HG02943 (cell line): ENCODE results near the gene TEF.
"Not testable (repeated sequence)": the region's sequence is repeated elsewhere in the genome, so short reads cannot be mapped to it uniquely, and the experiment has no call there.

Source experiments
- ATAC-seq: cut with Tn5 transposase; IDR thresholded peaks from one replicate; pipeline ENCODE4 v1.9.1; 2021; ENCODE audit warnings: mild to moderate bottlenecking, low read depth, moderate library complexity; ENCODE audit not compliant: unreplicated experiment

Gene TEF

DNA sequence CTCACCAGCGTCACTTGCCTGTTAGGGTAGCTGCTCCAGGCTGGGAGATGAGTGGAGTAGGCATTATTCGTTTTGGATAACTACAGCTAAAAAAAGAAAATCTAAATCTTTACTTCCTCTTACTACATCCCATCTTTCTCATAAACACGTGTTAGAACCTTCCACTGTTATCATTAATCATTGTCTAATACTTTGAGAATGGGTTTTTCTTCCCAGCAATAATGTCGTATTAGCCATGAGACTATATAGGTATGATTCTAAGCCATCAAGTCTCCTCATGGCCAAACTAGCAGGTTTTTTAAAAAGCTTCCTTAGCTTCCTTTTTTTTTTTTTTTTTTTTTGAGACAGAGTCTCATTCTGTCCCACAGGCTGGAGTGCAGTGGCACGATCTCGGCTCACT, 3.9 kb upstream of the TEF start:
- no peak for ATAC-seq

DNA sequence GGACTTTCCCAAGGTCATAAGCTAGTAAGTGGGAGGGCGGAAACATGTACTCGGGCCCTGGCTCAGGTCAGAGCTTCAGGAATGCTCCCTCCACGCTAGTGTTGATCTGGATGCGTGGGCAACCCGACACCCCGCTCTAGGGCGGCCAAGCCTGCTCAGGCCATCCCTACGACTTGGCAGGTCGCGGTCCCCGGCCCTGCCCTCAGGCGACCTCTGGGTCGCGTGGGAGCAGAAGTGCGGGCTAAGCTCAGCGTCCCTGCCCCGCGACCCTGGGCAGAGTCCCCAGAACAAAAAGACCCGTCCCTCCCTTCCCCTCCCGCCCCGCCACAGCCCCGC, 781 bp upstream of the TEF start:
- peak; percentile 8 for ATAC-seq

DNA sequence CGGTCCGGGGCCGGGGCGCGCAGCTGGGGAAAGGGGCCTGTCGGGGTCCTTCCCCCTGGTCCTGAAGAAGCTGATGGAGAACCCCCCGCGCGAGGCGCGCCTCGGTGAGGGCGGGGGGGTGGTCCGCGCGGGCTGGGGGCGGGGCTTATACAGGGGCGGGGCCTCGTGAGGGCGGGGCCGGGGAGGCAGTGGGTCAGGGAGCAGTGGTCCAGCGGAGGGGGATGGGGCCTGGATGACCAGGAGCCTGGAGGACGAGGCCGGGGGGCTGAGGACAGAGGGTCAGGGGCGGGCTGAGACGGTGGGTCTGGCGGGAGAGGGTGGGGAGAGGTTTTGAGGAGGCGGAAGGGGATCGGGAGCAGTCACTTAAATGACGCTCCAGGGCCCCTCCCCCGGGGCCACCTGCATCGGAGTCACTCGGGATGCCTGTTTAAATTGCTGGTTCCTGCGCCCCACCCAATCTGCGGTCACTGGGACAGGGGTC, 396 bp downstream of the TEF start:
- ATAC-seq, result peak; percentile 25

DNA sequence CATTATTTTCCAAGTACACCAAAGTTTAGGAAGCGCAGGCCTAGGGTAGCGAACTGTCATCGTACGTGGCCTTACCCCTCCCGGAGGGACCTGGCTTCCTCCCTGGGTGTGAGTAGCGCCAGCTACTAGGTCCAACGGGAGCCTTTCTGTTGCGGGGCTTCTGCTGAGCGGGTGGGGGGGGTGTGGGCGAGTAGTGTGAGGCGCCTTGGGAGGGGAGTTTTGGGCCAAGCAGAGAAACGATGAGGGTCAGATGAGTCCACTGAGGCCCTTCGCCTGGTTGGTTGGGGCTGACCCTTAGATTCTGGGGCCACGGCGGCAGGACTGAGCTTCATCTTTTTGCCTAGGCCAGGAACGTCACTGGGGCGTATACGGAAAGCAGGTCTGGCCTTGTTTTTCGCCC, 868 bp downstream of the TEF start:
- no peak for ATAC-seq

DNA sequence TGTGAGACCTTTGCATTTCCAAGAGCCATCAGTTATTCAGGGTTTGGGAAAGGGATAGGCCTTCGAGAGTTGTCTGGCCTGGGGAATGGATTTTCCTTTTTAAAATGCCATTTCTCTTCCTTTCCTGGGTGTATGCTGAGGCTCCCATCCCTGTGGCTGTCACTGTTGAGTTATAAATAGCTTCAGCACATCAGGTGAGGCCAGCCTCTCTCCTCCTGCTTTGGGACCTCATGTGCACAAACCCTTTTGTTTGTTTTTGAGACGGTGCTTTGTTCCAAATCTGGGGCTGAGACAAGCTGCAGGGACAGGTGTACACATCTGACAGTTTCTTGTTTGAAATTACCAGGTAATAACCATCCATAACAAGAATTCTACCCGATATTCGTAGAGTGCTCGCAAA, 1.3 kb downstream of the TEF start:
- ATAC-seq, result no peak

DNA sequence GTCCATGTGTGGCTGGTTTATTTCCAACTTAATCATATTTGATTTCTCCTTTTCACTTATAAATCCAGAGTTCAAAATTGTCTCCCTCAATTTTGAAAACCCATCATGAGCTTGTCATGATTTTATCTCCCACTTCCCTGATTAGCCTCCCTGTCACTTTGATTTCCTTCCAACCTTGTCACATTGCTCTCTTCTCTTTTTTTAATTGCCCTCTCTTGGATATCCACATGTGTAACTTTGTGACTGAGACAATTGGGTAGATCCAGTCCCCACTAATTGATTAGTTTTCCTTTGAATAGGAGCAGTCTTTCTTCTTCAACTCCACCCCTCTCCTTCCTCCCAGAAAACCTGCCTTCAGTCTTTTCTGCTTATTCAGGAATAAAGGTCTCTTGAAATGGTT, 2.4 kb downstream of the TEF start:
- ATAC-seq, result no peak

DNA sequence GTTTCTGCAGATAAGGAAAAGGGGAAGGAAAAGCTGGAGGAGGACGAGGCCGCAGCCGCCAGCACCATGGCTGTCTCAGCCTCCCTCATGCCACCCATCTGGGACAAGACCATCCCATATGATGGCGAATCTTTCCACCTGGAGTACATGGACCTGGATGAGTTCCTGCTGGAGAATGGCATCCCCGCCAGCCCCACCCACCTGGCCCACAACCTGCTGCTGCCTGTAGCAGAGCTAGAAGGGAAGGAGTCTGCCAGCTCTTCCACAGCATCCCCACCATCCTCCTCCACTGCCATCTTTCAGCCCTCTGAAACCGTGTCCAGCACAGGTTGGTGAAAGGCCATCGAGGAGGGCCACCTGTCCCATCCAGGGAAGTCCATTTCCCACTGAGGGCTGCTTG, 5.6 kb downstream of the TEF start:
- ATAC-seq, result no peak

DNA sequence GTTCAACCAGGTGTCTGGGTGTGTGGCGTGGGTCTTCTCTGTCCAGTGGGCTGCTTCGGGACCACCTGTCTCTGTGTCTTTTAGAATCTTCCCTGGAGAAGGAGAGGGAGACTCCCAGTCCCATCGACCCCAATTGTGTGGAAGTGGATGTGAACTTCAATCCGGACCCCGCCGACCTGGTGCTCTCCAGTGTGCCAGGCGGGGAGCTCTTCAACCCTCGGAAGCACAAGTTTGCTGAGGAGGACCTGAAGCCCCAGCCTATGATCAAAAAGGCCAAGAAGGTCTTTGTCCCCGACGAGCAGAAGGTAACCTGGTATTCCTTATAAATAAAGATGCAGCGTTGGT, 12.2 kb downstream of the TEF start:
- no peak for ATAC-seq

DNA sequence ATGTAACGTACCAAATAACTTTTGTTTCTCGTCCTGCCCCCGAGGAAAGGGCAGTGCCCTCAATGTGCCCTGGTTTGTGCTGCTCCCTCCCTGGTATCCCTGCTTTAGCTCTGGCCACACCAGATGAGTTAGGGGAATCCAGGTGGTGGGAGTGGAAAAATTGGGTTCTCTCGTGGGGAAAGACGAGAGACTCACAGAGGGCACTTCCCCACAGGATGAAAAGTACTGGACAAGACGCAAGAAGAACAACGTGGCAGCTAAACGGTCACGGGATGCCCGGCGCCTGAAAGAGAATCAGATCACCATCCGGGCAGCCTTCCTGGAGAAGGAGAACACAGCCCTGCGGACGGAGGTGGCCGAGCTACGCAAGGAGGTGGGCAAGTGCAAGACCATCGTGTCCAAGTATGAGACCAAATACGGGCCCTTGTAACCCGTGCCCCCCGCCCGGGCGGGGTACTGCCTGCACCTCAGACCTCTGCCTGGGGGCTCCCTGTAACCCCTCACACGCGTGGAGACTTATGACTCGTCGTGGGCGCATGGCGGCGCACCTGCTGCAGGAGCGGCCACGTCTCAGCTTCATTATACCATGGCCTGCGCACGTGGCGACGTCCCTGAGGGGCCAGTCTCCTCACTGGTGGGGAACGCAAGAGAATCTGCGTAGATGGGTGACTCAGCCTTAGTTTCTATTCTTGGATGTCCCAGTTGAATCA, 13.9 kb downstream of the TEF start:
- no peak for ATAC-seq

DNA sequence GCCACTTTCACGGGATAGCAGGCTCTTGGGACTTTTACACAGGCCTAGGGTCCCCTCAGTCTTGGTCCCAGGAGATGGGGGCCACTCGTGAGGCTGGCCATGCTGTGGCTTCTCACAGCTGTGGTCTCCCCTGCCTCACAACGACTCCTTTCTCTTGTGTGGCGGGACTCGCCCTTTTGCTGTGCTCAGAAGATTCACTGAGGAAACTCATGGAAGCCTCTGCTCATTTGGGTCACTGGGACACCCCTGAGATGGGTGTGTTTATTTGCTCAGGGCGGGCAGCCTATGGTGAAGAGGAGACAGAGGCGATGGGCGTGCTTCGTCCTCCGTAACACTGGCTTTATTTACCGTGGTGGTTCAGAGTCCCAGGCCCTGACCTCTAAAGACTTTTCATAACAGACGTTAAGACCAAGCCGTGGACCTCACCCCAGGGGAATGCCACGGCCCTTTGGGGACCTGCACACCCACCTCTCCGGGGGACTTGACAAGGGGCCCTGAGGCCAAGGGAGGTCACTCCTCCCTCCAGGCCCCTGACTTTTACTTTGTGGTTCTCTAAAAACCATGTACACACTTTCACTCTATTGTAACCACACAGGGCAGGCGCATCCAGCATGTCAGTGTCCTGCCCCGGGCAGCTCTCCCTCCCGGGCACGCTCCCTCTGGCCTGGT, 15.5 kb downstream of the TEF start:
- ATAC-seq, result no peak

DNA sequence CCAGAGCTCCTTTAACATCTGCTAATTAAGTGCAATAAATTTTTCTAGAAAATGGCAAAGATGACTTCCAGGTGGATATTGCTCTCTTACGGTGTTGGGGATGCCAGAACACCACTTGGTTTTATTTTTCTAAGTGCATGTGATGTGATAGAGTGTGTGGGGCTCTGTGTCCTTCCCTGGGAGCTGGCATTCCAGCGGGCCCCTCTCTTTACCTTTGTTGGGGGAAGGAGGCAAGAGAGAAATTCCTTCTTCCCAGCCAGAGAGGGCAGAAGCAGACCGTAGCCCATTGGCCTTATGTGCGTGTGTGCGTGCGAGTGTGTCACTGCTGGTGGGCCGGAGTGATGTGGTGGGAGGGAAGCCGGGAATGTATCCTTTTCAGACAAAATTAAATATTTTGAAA, 17.2 kb downstream of the TEF start:
- ATAC-seq, result no peak

DNA sequence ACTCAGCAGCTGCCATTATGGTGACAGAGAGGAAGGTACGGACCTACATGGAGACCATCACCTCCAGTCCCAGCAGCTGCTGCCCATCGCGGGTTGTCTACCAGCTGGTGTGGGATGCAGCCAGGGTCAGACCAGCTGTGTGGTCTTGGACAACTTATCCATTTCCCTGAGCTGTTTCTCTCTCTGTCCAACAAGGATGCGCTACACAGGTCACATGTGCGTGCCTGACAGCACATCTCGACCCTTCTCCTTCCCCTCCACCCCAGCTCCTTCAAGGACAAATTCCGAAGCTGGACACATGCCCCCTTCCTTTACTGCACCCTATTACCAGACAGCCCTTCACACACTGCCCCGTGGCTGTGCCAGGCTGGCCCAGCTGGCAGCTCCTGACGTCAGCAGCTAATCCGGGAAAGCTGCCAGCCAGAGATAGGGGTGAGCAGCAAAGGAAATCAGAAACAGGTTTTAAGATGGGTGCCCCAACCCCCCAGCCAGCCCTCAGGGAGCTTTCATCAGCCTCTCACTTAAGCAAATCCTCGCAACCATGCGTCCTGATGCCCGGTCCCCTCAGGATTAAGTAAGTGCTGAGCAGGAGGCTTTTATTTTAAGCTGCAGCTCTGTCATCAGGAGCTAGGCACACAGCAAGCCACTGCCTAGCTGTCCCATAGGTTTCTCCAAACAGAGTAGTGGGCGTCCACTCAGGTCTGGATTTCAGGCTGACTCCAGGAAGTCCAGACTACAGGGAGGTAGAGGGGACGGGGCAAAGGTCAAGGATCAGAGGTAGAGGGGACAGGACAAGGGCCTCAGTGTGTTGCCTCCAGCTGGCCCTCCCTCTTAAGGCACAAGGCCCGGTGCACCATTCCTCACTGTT, 20.3 kb downstream of the TEF start:
- no peak for ATAC-seq

DNA sequence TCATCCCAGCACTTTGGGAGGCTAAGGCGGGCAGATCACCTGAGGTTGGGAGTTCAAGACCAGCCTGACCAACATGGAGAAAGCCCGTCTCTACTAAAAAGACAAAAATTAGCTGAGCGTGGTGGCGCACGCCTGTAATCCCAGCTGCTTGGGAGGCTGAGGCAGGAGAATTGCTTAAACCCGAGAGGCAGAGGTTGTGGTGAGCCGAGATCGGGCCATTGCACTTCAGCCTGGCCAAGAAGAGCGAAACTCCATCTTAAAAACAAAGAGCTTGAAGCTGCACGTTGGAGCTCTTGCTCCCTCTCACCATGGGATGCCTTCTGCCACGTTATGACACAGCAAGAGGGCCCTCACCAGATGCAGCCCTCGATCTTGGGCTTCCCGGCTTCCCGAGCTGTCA, 21.1 kb downstream of the TEF start:
- ATAC-seq, result not testable (repeated sequence)

DNA sequence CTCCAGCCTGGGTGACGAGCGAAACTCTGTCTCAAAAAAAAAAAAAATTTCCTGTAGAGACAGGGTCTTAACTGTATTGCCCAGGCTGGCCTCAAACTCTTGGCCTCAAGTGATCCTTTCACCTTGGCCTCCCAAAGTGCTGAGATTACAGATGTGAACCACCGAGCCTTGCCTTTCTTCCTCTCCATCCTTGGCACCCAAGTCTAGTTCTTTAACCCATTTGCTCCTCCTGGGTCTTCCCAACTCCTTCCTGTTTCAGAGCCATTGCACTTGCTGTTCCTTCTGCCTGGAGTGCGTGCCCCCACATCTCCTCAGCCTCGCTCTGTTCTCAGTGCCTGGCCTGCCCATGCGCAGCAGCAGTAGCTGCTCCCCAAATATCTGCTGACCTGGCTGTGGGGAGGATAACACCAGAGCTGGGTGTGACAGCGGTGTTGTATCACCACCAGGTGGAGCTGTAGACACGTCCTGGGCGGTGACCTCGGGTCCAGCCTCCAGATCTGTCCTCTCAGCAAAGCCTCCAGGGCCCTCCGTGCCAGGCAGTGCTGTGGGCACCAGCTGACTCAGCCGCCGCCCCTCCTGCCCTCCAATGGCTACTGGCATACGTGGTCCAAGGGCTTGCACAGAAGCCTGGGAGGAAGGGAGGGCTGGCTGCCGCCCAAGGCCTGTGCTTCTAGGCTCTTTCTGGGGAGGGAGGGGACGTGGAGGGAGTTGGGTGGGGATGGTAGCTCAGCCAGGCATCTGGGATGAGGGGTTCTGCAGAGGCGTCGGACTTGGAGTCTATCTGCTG, 22.0 kb downstream of the TEF start:
- ATAC-seq, result no peak

DNA sequence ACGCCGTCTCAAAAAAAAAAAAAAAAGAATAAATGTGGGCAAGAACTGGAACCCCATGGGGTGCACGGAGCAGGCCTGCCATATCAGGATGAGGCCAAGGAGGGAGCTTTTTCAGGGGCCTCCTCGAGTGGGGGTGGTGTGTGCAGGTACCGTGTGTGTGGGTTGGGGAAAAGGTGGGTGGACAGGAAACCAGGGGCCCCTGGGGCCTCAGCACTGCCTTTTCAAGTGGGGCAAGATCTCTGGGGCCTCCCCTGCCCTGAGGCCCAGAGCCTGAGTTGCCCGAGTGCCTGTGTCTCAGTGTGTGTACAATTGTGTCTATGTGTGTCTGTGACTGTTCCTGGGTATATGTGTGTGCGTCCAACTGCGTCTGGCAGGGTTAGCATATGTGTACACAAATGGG, 23.8 kb downstream of the TEF start:
- ATAC-seq, result no peak

DNA sequence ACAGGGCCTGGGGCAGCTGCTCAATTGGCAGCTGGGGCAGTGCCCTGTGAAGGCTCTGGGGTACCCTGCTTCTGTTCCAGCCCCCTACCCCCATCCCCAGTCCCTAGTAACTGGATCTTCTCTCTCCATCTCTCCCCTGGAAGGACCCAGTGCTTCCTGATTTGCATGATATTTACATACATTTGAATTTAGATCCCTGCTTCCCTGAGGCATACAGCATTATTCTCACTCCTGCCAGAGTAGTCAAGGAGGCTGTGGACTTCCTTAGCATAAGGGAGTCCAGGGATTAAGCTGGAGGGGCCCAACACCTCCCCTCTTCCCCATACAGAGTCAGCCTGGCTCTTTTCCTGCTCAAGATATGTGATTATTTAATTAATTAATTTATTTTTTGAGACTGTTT, 24.7 kb downstream of the TEF start:
- ATAC-seq, result no peak

DNA sequence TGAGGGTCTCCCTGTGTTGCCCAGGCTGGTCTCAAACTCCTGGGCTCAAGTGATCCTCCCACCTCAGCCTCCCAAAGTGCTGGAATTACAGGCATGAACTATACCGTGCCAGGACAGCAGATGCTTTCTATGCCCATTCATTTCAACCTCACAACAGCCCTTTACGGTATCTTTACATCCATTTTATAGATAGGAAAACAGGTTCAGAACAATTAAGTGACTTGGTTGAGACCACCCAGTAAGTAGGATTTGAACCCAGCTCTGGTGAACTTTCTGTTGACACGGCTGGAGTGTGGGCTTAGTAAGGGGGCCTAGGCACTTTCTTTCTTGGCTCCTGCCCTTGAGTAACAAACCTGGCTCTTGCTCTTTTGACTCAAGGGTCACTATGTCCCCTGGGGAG, 25.7 kb downstream of the TEF start:
- ATAC-seq, result no peak

DNA sequence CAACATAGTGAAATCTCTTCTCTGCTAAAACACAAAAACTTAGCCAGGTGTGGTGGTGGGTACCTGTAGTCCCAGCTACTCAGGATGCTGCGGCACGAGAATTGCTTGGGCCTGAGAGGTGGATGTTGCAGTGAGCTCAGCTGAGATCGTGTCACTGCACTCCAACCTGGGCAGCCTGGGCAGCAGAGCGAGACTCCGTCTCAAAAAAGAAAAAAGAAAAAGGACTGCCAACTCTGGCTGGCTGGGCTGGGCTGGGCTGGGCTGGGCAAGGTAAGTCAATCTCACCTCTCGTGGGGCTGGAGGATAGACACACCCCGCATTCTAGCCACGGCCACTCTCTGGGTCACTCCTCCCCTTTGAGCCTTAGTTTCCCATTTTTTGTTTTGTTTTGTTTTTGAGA, 26.9 kb downstream of the TEF start:
- ATAC-seq, result no peak

DNA sequence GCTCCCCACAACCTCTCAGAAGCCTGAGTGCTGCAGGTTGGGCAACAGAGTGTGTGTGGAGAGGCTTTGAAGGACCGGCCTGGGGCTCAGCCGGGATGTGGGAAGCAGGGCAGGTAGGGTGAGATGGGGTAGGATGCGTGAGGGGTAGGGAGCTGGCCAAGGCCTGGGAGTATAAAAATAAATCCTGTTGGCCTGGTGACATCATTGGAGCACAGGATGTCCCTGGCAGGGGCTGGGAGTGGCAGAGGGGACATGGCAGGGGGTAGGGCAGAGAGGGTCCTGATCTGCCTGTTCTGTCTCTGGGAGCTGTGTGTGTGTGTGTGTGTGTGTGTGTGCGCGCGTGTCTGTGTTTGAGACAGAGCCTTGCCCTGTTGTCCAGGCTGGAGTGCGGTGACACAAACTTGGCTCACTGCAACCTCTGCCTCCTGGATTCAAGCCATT, 28.6 kb downstream of the TEF start:
- no peak for ATAC-seq

DNA sequence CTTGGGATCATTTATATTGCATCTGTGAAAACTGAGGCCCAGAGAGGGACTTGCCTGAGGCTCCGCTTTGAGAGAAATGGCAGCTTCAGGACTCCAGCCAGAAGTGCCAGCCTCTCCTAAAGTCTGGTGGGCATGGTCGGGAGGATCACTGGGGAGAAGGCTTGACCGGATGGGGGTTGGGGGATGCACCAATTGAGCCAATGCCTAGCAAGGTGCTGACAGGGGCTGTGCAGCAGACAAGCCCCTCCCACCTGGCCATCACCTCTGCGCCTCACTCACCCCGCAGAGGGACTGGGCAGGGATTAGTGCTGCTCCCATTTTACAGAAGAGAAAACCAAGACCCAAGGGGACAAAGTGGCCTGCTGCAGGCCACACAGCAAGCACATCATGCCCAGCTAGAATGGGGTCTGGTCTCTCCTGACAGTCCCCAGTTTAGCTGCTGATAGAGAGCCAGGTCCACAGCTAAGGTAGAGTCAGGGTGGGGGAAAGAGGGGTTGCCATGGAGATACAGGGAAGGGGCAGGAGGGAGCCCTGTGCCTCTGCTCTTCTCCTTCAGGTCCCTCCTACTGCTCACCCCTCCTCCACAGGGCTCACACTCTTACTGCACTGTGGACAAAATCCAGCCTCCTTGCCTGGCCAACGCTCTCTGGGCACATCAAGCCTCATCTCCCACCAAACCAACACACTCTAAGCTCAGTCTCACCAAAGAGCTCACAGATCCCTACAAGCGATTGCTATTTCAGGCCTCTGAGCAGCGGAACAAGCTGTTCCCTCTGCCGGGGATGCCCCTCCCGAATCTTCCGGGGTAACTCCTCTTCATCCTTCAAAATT, 29.5 kb downstream of the TEF start:
- ATAC-seq, result no peak
